Neural progenitor cell (in vitro differentiated cells): ENCODE measurements around the gene CIC. TPM values are rescaled to one million over a fixed set of nuclear protein-coding genes. Genes with fewer than 3 reads are reported as not detected.

ENCODE experiments used
- DNase-seq: peaks from one replicate; pipeline ENCODE4 v3.0.0-alpha.2; 2016; ENCODE audit warnings: low spot score
- H2AFZ ChIP-seq: fragments of 200-600 bp; sonication (generic); replicated peaks from 2 replicates; pipeline ENCODE4 v1.6.1; 2016; ENCODE audit warnings: antibody characterized with exemption
- H3F3A ChIP-seq: fragments of 200-600 bp; sonication (generic); 2 replicates; pipeline ENCODE4 v1.6.1; 2016; ENCODE audit warnings: antibody characterized with exemption, low read depth
- H3K27ac ChIP-seq: fragments of 200-600 bp; sonication (generic); 2 replicates; pipeline ENCODE4 v1.5.1; 2016; ENCODE audit warnings: mild to moderate bottlenecking
- H3K27me3 ChIP-seq: fragments of 200-600 bp; sonication (generic); 2 replicates; pipeline ENCODE4 v1.6.1; 2016; ENCODE audit warnings: mild to moderate bottlenecking, moderate library complexity
- H3K36me3 ChIP-seq: fragments of 200-600 bp; sonication (generic); 2 replicates; pipeline ENCODE4 v1.5.1; 2016
- H3K4me1 ChIP-seq: fragments of 200-600 bp; sonication (generic); 2 replicates; pipeline ENCODE4 v1.6.1; 2016; ENCODE audit warnings: mixed run types
- H3K4me2 ChIP-seq: fragments of 200-600 bp; sonication (generic); 2 replicates; pipeline ENCODE4 v1.6.1; 2016
- H3K4me3 ChIP-seq: fragments of 200-600 bp; sonication (generic); 2 replicates; pipeline ENCODE4 v1.5.1; 2016
- H3K79me2 ChIP-seq: fragments of 200-600 bp; sonication (generic); 2 replicates; pipeline ENCODE4 v1.6.1; 2016; ENCODE audit warnings: low read depth
- H3K9ac ChIP-seq: fragments of 200-600 bp; sonication (generic); 2 replicates; pipeline ENCODE4 v1.6.1; 2016
- H3K9me3 ChIP-seq: fragments of 200-600 bp; sonication (generic); 2 replicates; pipeline ENCODE4 v1.5.1; 2016; ENCODE audit warnings: low read depth
- H4K20me1 ChIP-seq: fragments of 200-600 bp; sonication (generic); 2 replicates; pipeline ENCODE4 v1.6.1; 2016; ENCODE audit warnings: low read depth
- H3K27ac Mint-ChIP-seq: 3 replicates; pipeline ENCODE4 v1.8.0; 2021; ENCODE audit warnings: mixed read lengths
- H3K27me3 Mint-ChIP-seq: 2 replicates; pipeline ENCODE4 v1.8.0; 2022; ENCODE audit warnings: low read depth, mild to moderate bottlenecking, inconsistent platforms, moderate library complexity, mixed read lengths; ENCODE audit not compliant: insufficient read depth
- H3K36me3 Mint-ChIP-seq: 3 replicates; pipeline ENCODE4 v1.8.0; 2021; ENCODE audit warnings: mixed read lengths
- H3K4me1 Mint-ChIP-seq: 3 replicates; pipeline ENCODE4 v1.8.0; 2021; ENCODE audit warnings: mixed read lengths
- H3K4me3 Mint-ChIP-seq: 3 replicates; pipeline ENCODE4 v1.8.0; 2021; ENCODE audit warnings: mild to moderate bottlenecking, moderate library complexity, mixed read lengths
- H3K9me3 Mint-ChIP-seq: 3 replicates; pipeline ENCODE4 v1.8.0; 2020; ENCODE audit warnings: mixed read lengths
- CTCF ChIP-seq: fragments of 200-600 bp; sonication (generic); IDR thresholded peaks from 2 replicates; pipeline ENCODE4 v1.5.1; 2017; ENCODE audit warnings: antibody characterized with exemption, mild to moderate bottlenecking
- EZH2 ChIP-seq: fragments of 200-600 bp; sonication (generic); IDR thresholded peaks from 2 replicates; pipeline ENCODE4 v1.6.1; 2017; ENCODE audit warnings: antibody characterized with exemption, mild to moderate bottlenecking, moderate library complexity
- EZH2phosphoT487 ChIP-seq: fragments of 200-600 bp; sonication (generic); IDR thresholded peaks from 2 replicates; pipeline ENCODE4 v1.6.1; 2017; ENCODE audit warnings: antibody characterized with exemption
- total RNA-seq: library from RNA; depleted of rRNA; stranded (reverse); fragments of >200 nt; gene quantifications from 2 replicates; pipeline ENCODE4 v1.2.3, GENCODE V29; 2015; ENCODE audit warnings: low replicate concordance

Gene CIC
- total RNA-seq, 1 donor from 2014 or later: 5.2 TPM

- Histone ChIP-seq H3K36me3 (no peaks in the 10 kb centered on the region), H3K4me1 (peaks cover 13% of the 10 kb centered on the region), H3F3A (peaks cover 47% of the 10 kb centered on the region), H3K4me2 (no peak overlapping the region), H3K4me3 (no peak overlapping the region), H3K27me3 (no peaks in the 10 kb centered on the region), H3K9ac (no peak overlapping the region), H3K9me3 (no peaks in the 10 kb centered on the region), H4K20me1 (peaks cover 78% of the 10 kb centered on the region), H3K79me2 (peaks cover 39% of the 10 kb centered on the region), H3K27ac (no peak overlapping the region), H2AFZ (no peak overlapping the region)
- H3K9me3 Mint-ChIP-seq: no peaks in the 10 kb centered on the region
- peaks cover 5% of the 10 kb centered on the region for H3K27me3 Mint-ChIP-seq
- H3K4me3 Mint-ChIP-seq: no peak overlapping the region
- TF ChIP-seq CTCF: no peak
- no peak for TF ChIP-seq EZH2
- TF ChIP-seq EZH2phosphoT487: no peak
- H3K36me3 Mint-ChIP-seq: peaks cover 2% of the 10 kb centered on the region
- DNase-seq: no peak
- peaks cover 49% of the 10 kb centered on the region for H3K4me1 Mint-ChIP-seq
- H3K27ac Mint-ChIP-seq: no peak overlapping the region
Measured at GRCh38 chr19:42247640-42248199, 21.3 kb upstream of the CIC start.

GRCh38 chr19:42248270-42249148, 20.5 kb upstream of the CIC start:
- no peak for DNase-seq
- Mint-ChIP-seq H3K36me3 (peaks cover 2% of the 10 kb centered on the region), H3K9me3 (no peaks in the 10 kb centered on the region), H3K27me3 (peaks cover 8% of the 10 kb centered on the region), H3K4me3 (no peak overlapping the region), H3K4me1 (peaks cover 44% of the 10 kb centered on the region), H3K27ac (no peak overlapping the region)
- Histone ChIP-seq H3F3A (peaks cover 48% of the 10 kb centered on the region), H3K9me3 (no peaks in the 10 kb centered on the region), H3K4me2 (no peak overlapping the region), H3K79me2 (peaks cover 46% of the 10 kb centered on the region), H3K4me3 (no peak overlapping the region), H3K9ac (no peak overlapping the region), H3K4me1 (peaks cover 17% of the 10 kb centered on the region), H3K36me3 (no peaks in the 10 kb centered on the region), H3K27ac (no peak overlapping the region), H2AFZ (no peak overlapping the region), H3K27me3 (no peaks in the 10 kb centered on the region), H4K20me1 (peaks cover 86% of the 10 kb centered on the region)
- TF ChIP-seq CTCF: no peak
- TF ChIP-seq EZH2: no peak
- TF ChIP-seq EZH2phosphoT487: no peak

- Histone ChIP-seq H4K20me1 (peaks cover 87% of the 10 kb centered on the region), H3K4me1 (peaks cover 17% of the 10 kb centered on the region), H3K79me2 (peaks cover 54% of the 10 kb centered on the region), H3K9me3 (no peaks in the 10 kb centered on the region), H3K4me3 (no peak overlapping the region), H3F3A (peaks cover 47% of the 10 kb centered on the region), H3K27me3 (no peaks in the 10 kb centered on the region), H3K4me2 (no peak overlapping the region), H3K9ac (no peak overlapping the region), H2AFZ (no peak overlapping the region), H3K36me3 (no peaks in the 10 kb centered on the region), H3K27ac (no peak overlapping the region)
- Mint-ChIP-seq H3K36me3 (peaks cover 2% of the 10 kb centered on the region), H3K9me3 (no peaks in the 10 kb centered on the region), H3K4me1 (peaks cover 41% of the 10 kb centered on the region), H3K27ac (no peak overlapping the region), H3K4me3 (no peak overlapping the region), H3K27me3 (peaks cover 8% of the 10 kb centered on the region)
- DNase-seq: no peak
- TF ChIP-seq CTCF: no peak
- TF ChIP-seq EZH2phosphoT487: no peak
- TF ChIP-seq EZH2: no peak
Measured at GRCh38 chr19:42249149-42249750, 19.8 kb upstream of the CIC start.
